G401 (cell line): ENCODE data around the gene SERPINA1. TPM values are rescaled to one million over a fixed set of nuclear protein-coding genes. Genes with fewer than 3 reads are reported as not detected.

Experiments used
- DNase-seq: peaks from one replicate; pipeline ENCODE4 v3.0.0-alpha.2; 2015; ENCODE audit warnings: low spot score
- in situ Hi-C: cut with HindIII; loops from 2 replicates; pipeline ENCODE4 v1.10.0; 2016; ENCODE audit warnings: low sequenced_read_pairs, mixed read lengths
- total RNA-seq: library from RNA; depleted of rRNA; stranded (reverse); fragments of >200 nt; shearing (Covaris generic); gene quantifications from 2 replicates; pipeline ENCODE4 v1.2.3, GENCODE V29; 2014

Gene SERPINA1
- total RNA-seq, 1 experiment from 2014 or later: not detected

GRCh38 chr14:94400422-94400841 is 12.0 kb upstream of the SERPINA1 start:
- no peak for DNase-seq
- in situ Hi-C loops: no loop called here

GRCh38 chr14:94398536-94398935 is 10.1 kb upstream of the SERPINA1 start:
- in situ Hi-C loops: no loop called here

GRCh38 chr14:94398182-94398479 is 9.7 kb upstream of the SERPINA1 start:
- no peak for DNase-seq
- in situ Hi-C loops: no loop called here

More at GRCh38 chr14:94398536-94398935, 10.1 kb upstream of the SERPINA1 start:
- no peak for DNase-seq

GRCh38 chr14:94397289-94398181 is 9.1 kb upstream of the SERPINA1 start:
- in situ Hi-C loops: no loop called here

GRCh38 chr14:94396628-94397225 is 8.3 kb upstream of the SERPINA1 start:
- no peak for DNase-seq
- in situ Hi-C loops: no loop called here

More at GRCh38 chr14:94397289-94398181, 9.1 kb upstream of the SERPINA1 start:
- no peak for DNase-seq

GRCh38 chr14:94395888-94396574 is 7.6 kb upstream of the SERPINA1 start:
- in situ Hi-C loops: no loop called here
- no peak for DNase-seq

DNA sequence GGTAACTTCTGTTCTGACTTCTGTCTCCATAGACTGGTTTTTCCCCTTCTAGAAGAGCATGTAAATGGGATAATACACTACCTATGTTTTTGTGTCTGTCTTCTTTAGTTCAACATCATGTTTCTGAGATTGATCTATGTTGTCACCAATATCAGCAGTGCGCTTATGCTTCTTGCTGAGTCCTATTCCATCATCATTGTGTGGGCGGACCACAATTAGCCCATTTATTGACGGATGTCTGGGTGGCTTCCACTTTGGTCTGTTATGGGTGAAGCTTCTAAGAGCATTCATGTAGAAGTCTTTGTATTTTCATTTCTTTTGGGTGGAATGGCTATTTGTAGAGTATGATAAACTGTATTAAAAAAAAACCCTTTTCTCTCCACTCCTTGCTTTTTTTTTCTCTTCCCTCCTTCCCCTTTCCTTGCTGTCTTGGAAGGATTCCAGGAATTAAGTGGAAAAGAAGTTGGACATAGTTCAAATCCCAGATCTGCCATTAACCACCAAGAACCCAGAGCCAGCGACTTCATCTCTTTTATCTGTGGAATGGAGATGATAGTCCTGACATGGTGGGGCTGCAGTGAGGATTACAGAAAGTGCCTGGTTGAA is 7.0 kb upstream of the SERPINA1 start:
- in situ Hi-C loops: no loop called here

DNA sequence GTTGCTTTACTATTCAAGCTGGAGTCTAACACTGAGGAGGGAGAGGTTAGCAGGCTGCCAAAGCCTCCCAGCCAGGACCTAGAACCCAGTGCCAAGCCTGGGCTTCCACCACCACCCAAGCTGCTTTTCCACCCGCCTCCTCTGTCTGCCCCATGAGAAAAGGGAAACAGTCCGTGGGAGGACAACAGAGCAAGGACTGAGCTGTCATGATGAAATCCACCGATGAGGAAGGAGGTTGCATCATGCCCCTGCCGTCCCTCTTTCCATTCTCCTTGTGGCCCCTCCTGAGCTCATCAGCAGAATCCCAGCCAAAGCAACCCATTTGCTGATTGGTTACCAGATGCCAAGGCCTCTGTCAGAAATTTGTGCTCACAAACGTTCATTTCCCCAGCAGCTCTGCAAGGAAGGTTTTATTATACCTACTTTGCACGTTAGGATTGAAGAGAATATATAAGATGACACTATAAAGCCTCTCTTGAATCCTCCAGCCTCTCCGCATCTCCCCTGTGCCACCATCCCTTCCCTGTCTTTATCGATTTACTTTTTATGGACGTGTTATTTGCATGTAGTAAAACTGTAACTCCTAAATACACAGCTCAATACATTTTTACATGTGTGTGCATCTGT is 6.3 kb upstream of the SERPINA1 start:
- in situ Hi-C loops: no loop called here

More for the DNA sequence above, 7.0 kb upstream of the SERPINA1 start:
- no peak for DNase-seq

GRCh38 chr14:94394025-94394493 is 5.7 kb upstream of the SERPINA1 start:
- in situ Hi-C loops: no loop called here
- DNase-seq: no peak

More for the DNA sequence above, 6.3 kb upstream of the SERPINA1 start:
- DNase-seq: no peak

DNA sequence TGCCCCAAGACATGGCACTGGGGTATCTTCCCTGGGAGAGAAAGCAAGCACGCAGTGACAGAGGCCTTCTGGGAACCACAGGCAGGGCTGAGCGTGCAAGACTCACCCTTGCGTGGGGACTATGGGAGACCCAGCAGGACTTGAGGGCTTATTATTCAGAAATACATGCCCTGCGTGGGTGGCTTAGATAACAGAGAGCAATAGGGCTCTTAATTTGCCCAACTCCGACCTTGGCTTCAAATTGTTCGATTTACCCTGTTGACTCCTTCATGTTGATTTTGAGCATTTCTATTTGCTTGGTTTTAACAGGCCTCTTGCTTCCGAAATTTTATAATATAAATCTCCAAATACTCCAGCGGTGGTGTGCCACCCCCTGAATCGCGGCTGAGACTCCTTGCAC is 5.1 kb upstream of the SERPINA1 start:
- no peak for DNase-seq
- in situ Hi-C loops: no loop called here

DNA sequence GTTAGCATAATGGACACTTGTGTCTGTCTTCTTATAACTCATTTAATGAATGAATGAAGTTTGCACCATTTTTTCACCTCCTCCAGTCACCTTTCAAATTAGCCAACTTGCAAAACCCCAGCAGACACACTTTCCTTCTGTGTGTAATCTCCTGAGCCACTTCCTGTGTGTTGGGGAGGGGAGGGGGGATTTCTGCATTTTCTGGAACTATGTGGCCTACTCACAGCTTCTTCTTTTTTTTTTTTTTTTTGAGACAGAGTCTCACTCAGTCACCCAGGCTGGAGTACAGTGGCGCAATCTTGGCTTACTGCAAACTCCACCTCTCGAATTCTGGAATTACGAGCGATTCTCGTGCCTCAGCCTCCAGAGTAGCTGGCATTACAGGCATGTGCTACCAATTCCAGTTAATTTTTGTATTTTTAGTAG is 4.1 kb upstream of the SERPINA1 start:
- no peak for DNase-seq
- in situ Hi-C loops: no loop called here

DNA sequence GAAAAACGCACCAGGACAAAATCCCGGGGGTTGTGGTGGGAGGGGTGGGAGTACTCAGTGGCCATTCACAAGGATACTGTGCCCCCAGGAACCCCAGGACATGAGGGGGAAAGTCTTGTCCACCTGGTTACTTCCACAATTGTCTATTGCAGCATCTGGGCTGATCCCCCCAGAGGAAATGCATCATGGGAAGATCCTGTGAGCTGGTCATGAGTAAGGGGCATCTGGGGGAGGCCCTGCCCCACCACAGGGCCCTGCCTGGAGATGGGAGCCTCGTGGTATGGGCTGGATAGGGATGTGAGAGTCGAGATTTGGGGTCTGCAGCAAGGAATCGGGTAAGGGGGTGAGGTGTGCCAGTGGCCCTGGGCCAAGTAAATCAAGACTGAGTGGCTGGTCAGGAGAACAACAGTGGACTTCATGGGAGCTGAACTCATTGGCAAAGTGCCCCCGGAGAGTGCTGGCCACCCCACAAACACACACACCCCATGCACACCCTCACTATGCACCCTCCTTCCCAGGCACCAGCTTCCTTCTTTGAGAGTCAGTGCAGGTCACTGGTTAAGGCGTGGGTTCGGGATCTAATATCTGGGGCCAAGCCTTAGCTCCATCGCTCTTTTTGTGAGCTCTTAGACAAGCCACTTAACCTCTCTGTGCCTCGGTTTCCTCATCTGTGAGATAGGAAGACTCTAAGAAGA is 3.0 kb upstream of the SERPINA1 start:
- in situ Hi-C loops: no loop called here

GRCh38 chr14:94390372-94391086 is 2.1 kb upstream of the SERPINA1 start:
- in situ Hi-C loops: no loop called here
- DNase-seq: no peak

More for the DNA sequence above, 3.0 kb upstream of the SERPINA1 start:
- DNase-seq: no peak

- in situ Hi-C loops: no loop called here
These were observed 1.4 kb upstream of the SERPINA1 start for GRCh38 chr14:94389731-94390371.

DNA sequence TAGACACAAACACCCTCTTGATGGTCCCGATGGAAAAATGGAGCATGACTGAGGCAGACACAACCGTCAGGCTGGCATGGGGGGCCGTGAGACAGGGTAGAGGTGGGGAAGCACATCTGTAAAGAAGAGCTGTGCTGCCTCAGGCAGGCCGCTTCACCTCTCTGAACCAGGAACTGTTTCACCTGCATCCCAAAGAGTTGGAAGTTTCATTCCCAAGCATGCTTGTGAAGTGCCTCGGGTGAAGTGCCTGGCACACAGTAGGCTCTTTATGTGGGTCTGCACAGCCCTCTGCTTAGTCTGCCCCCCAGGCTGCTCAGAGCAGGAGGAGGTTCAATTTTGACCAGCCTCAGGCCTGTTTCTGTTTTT is 685 bp upstream of the SERPINA1 start:
- DNase-seq: no peak
- in situ Hi-C loops: no loop called here

More at GRCh38 chr14:94389731-94390371, 1.4 kb upstream of the SERPINA1 start:
- DNase-seq: no peak

- no peak for DNase-seq
- in situ Hi-C loops: no loop called here
These were observed 397 bp downstream of the SERPINA1 start for GRCh38 chr14:94388027-94388383.
